HT-29 (cell line): ENCODE measurements around the gene PCDHB5. TPM values are rescaled to one million over a fixed set of nuclear protein-coding genes. Genes with fewer than 3 reads are reported as not detected.

Experiments used
- total RNA-seq: library from RNA; depleted of rRNA; stranded (reverse); fragments of >200 nt; shearing (Covaris generic); gene quantifications from 2 replicates; pipeline ENCODE4 v1.2.3, GENCODE V29; 2014; rRNA removed

The PCDHB5 gene
- total RNA-seq, 1 experiment from 2014 or later = not detected

Other genes with a start within 250 kb of the PCDHB5 start
- not detected in 2 replicates for gene PCDHAC1, start 208.9 kb upstream of the PCDHB5 start, total RNA-seq
- gene PCDHAC2, start 168.7 kb upstream of the PCDHB5 start, total RNA-seq = 0.03 and 0.10 TPM in 2 replicates
- not detected in 2 replicates for gene PCDHB1, start 83.8 kb upstream of the PCDHB5 start, total RNA-seq
- gene PCDHB2, start 40.6 kb upstream of the PCDHB5 start, total RNA-seq = 0.13 TPM in 1 of 2 replicates, not detected in the other
- gene PCDHB3, start 34.7 kb upstream of the PCDHB5 start, total RNA-seq = 0.03 TPM in 1 of 2 replicates, not detected in the other
- gene PCDHB4, start 13.4 kb upstream of the PCDHB5 start, total RNA-seq = not detected in 2 replicates
- gene PCDHB6, start 14.9 kb downstream of the PCDHB5 start, total RNA-seq = not detected in 2 replicates
- gene PCDHB7, start 37.4 kb downstream of the PCDHB5 start, total RNA-seq = 0.05 TPM in 2 replicates
- 0.16 TPM in 1 of 2 replicates, not detected in the other for gene PCDHB8, start 42.6 kb downstream of the PCDHB5 start, total RNA-seq
- gene PCDHB16, start 47.2 kb downstream of the PCDHB5 start, total RNA-seq = 0.05 and 0.69 TPM in 2 replicates
- 0.03 and 0.25 TPM in 2 replicates for gene PCDHB9, start 52.0 kb downstream of the PCDHB5 start, total RNA-seq
- gene PCDHB10, start 57.1 kb downstream of the PCDHB5 start, total RNA-seq = 0.05 TPM in 1 of 2 replicates, not detected in the other
- gene PCDHB11, start 64.4 kb downstream of the PCDHB5 start, total RNA-seq = 0.23 TPM in 1 of 2 replicates, not detected in the other
- gene PCDHB12, start 73.5 kb downstream of the PCDHB5 start, total RNA-seq = 0.13 and 0.18 TPM in 2 replicates
- 0.05 and 0.15 TPM in 2 replicates for gene PCDHB13, start 78.7 kb downstream of the PCDHB5 start, total RNA-seq
- 0.18 and 0.31 TPM in 2 replicates for gene PCDHB14, start 88.1 kb downstream of the PCDHB5 start, total RNA-seq
- 0.05 and 0.20 TPM in 2 replicates for gene PCDHB15, start 110.2 kb downstream of the PCDHB5 start, total RNA-seq
- 0.33 TPM in 1 of 2 replicates, not detected in the other for gene SLC25A2, start 168.8 kb downstream of the PCDHB5 start, total RNA-seq
- gene TAF7, start 185.6 kb downstream of the PCDHB5 start, total RNA-seq = 36.5 and 44.4 TPM in 2 replicates
- gene PCDHGA1, start 195.3 kb downstream of the PCDHB5 start, total RNA-seq = 0.21 and 0.61 TPM in 2 replicates
- gene PCDHGA2, start 203.6 kb downstream of the PCDHB5 start, total RNA-seq = 0.03 and 0.05 TPM in 2 replicates
- gene PCDHGA3, start 208.6 kb downstream of the PCDHB5 start, total RNA-seq = 0.10 TPM in 1 of 2 replicates, not detected in the other
- gene PCDHGB1, start 214.9 kb downstream of the PCDHB5 start, total RNA-seq = 0.10 and 0.23 TPM in 2 replicates
- gene PCDHGA4, start 219.8 kb downstream of the PCDHB5 start, total RNA-seq = 0.05 TPM in 1 of 2 replicates, not detected in the other
- 0.26 TPM in 1 of 2 replicates, not detected in the other for gene PCDHGB2, start 224.8 kb downstream of the PCDHB5 start, total RNA-seq
- gene PCDHGA5, start 229.0 kb downstream of the PCDHB5 start, total RNA-seq = 0.13 TPM in 2 replicates
- 0.41 and 0.47 TPM in 2 replicates for gene PCDHGB3, start 235.0 kb downstream of the PCDHB5 start, total RNA-seq
- 0.21 and 0.48 TPM in 2 replicates for gene PCDHGA6, start 238.7 kb downstream of the PCDHB5 start, total RNA-seq
- gene PCDHGA7, start 247.5 kb downstream of the PCDHB5 start, total RNA-seq = 0.03 TPM in 1 of 2 replicates, not detected in the other